Neural cell (in vitro differentiated cells): ENCODE data around the gene SPOCK3. TPM values are rescaled to one million over a fixed set of nuclear protein-coding genes. Genes with fewer than 3 reads are reported as not detected.

Experiments used
- H2AFZ ChIP-seq: fragments of 200-600, 300-800 bp; sonication (generic), shearing (Covaris generic); 2 replicates; pipeline ENCODE4 v1.6.0; 2014; ENCODE audit warnings: low read depth, mild to moderate bottlenecking, antibody characterized with exemption, low read length, moderate library complexity
- H3F3A ChIP-seq: fragments of 200-600 bp; shearing (Covaris generic); 2 replicates; pipeline ENCODE4 v1.6.1; 2016; ENCODE audit warnings: mild to moderate bottlenecking, moderate library complexity, mixed read lengths, antibody characterized with exemption, low read length; ENCODE audit not compliant: insufficient read depth, poor library complexity, severe bottlenecking
- H3K27ac ChIP-seq: fragments of 200-600, 300-800 bp; sonication (generic), shearing (Covaris generic); 2 replicates; pipeline ENCODE4 v1.5.1; 2014; ENCODE audit warnings: mild to moderate bottlenecking, low read length, moderate library complexity
- H3K27me3 ChIP-seq: fragments of 300-800, 200-600 bp; sonication (generic), shearing (Covaris generic); 2 replicates; pipeline ENCODE4 v1.6.0; 2014; ENCODE audit warnings: mild to moderate bottlenecking, low read depth, low read length, moderate library complexity; ENCODE audit not compliant: insufficient read depth
- H3K36me3 ChIP-seq: fragments of 300-800, 200-600 bp; sonication (generic), shearing (Covaris generic); 2 replicates; pipeline ENCODE4 v1.5.1; 2014; ENCODE audit warnings: mild to moderate bottlenecking, antibody characterized with exemption, low read length, moderate library complexity; ENCODE audit not compliant: insufficient read depth
- H3K4me2 ChIP-seq: fragments of 300-800, 200-600 bp; sonication (generic), shearing (Covaris generic); 2 replicates; pipeline ENCODE4 v1.6.0; 2014; ENCODE audit warnings: mild to moderate bottlenecking, low read length
- H3K4me3 ChIP-seq: fragments of 300-800, 200-600 bp; sonication (generic), shearing (Covaris generic); 2 replicates; pipeline ENCODE4 v1.5.1; 2014; ENCODE audit warnings: mild to moderate bottlenecking, low read length, moderate library complexity
- H3K79me2 ChIP-seq: fragments of 200-600 bp; shearing (Covaris generic); replicated peaks from 2 replicates; pipeline ENCODE4 v1.6.0; 2014; ENCODE audit warnings: mild to moderate bottlenecking, low read length, moderate library complexity; ENCODE audit not compliant: insufficient read depth
- H3K9ac ChIP-seq: fragments of 300-800, 200-600 bp; sonication (generic), shearing (Covaris generic); 2 replicates; pipeline ENCODE4 v1.6.1; 2016; ENCODE audit warnings: mild to moderate bottlenecking, low read length, mixed read lengths
- H3K9me2 ChIP-seq: fragments of 200-600 bp; shearing (Covaris generic); 2 replicates; pipeline ENCODE4 v1.6.1; 2016; ENCODE audit warnings: mild to moderate bottlenecking, low read length, mixed read lengths; ENCODE audit not compliant: insufficient read depth
- H3K9me3 ChIP-seq: fragments of 200-600, 300-800 bp; sonication (generic), shearing (Covaris generic); 2 replicates; pipeline ENCODE4 v1.6.1; 2016; ENCODE audit warnings: mild to moderate bottlenecking, mixed run types, low read length, moderate library complexity, mixed read lengths
- H4K20me1 ChIP-seq: fragments of 200-600 bp; shearing (Covaris generic); 2 replicates; pipeline ENCODE4 v1.6.1; 2016; ENCODE audit warnings: mild to moderate bottlenecking, mixed run types; ENCODE audit not compliant: insufficient read depth
- EP300 ChIP-seq: fragments of 450-650 bp; conservative IDR thresholded peaks from 2 replicates; pipeline ENCODE4 v1.6.1; 2014; ENCODE audit warnings: antibody characterized with exemption, mild to moderate bottlenecking, moderate library complexity; ENCODE audit not compliant: poor library complexity, severe bottlenecking
- EZH2 ChIP-seq: fragments of 200-600, 300-800 bp; shearing (Covaris generic), sonication (generic); IDR thresholded peaks from 2 replicates; pipeline ENCODE4 v1.6.1; 2014; ENCODE audit warnings: antibody characterized with exemption, low read length, borderline replicate concordance, mild to moderate bottlenecking; ENCODE audit not compliant: insufficient read depth, poor library complexity, severe bottlenecking
- MXI1 ChIP-seq: fragments of 450-650 bp; conservative IDR thresholded peaks from 2 replicates; pipeline ENCODE4 v1.6.1; 2014; ENCODE audit warnings: antibody characterized with exemption, mild to moderate bottlenecking; ENCODE audit not compliant: poor library complexity, severe bottlenecking
- POLR2AphosphoS5 ChIP-seq: IDR thresholded peaks from 2 replicates; pipeline ENCODE4 v1.6.1; 2012
- RAD21 ChIP-seq: fragments of 450-650 bp; conservative IDR thresholded peaks from 2 replicates; pipeline ENCODE4 v1.6.1; 2014; ENCODE audit warnings: antibody characterized with exemption, mild to moderate bottlenecking, moderate library complexity
- REST ChIP-seq: IDR thresholded peaks from 2 replicates; pipeline ENCODE4 v1.6.1; 2012; ENCODE audit warnings: borderline replicate concordance
- SMC3 ChIP-seq: fragments of 450-650 bp; conservative IDR thresholded peaks from 2 replicates; pipeline ENCODE4 v1.6.1; 2014; ENCODE audit warnings: antibody characterized with exemption, mild to moderate bottlenecking, moderate library complexity; ENCODE audit not compliant: poor library complexity
- TAF1 ChIP-seq: IDR thresholded peaks from 2 replicates; pipeline ENCODE4 v1.6.1; 2012; ENCODE audit warnings: low read depth
- polyA plus RNA-seq: library from polyadenylated mRNA; depleted of rRNA; stranded (reverse); fragments of >200 nt; gene quantifications from 2 replicates; pipeline ENCODE4 v1.2.3, GENCODE V29; 2014

Gene SPOCK3
- polyA plus RNA-seq, 1 donor from 2014 or later = 7.9 TPM

DNA sequence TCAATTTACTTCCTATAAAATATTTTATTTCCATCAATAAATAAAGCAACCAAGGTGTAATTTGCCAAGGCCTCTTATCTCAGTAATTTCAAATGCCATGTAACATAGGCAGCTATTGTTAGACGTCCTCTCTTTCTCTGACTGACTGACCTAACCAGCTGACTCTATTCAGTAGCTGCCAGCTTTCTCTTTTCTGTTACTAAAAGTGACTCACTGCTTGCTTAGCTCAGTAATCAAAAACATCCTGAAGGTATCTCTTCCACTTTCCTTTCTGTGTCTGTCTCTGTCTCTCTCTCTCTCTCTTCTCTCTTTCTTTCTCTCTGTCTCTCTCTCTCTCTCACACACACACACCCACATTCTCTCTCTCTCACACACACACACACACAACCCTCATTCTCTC lies 134.2 kb downstream of the SPOCK3 start:
- TF ChIP-seq EP300 (peak; percentile 81), EZH2 (no peak), POLR2AphosphoS5 (peak; percentile 49)
- Histone ChIP-seq H3K27ac (peak overlapping the region; percentile 67), H3K36me3 (no peaks in the 10 kb centered on the region), H3K9me2 (no peaks in the 10 kb centered on the region), H3K4me2 (peak overlapping the region; percentile 31), H3K27me3 (no peaks in the 10 kb centered on the region), H4K20me1 (no peaks in the 10 kb centered on the region), H2AFZ (peak overlapping the region; percentile 22), H3K79me2 (no peaks in the 10 kb centered on the region), H3K4me3 (no peak overlapping the region), H3K9me3 (no peaks in the 10 kb centered on the region), H3F3A (peaks cover 4% of the 10 kb centered on the region), H3K9ac (no peak overlapping the region)

DNA sequence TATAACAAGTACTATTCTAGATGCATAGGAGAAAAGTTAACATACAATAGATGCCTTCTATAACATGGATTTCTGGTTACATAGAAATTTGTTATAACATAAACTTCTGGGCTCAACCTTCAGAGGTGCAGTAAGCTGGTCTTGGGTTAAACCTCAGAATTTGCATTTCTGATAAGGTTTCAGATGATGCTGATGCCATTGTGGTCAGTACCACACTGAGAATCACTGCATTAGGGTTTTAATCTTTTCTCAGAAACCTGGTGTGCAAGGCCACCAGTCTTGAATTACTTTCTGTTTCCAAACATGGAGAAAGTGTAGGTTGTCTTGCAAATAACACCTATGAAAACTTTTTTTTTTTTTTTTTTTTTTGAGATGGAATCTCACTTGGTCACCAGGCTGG lies 146.2 kb downstream of the SPOCK3 start:
- Histone ChIP-seq H3K27ac (no peak overlapping the region), H3K9me3 (no peaks in the 10 kb centered on the region), H4K20me1 (no peaks in the 10 kb centered on the region), H3F3A (no peaks in the 10 kb centered on the region), H3K9me2 (no peaks in the 10 kb centered on the region), H3K4me3 (no peak overlapping the region), H3K36me3 (no peaks in the 10 kb centered on the region), H3K27me3 (no peaks in the 10 kb centered on the region), H3K9ac (no peak overlapping the region), H3K79me2 (no peaks in the 10 kb centered on the region), H3K4me2 (no peak overlapping the region), H2AFZ (no peak overlapping the region)
- TF ChIP-seq EZH2 (no peak), RAD21 (no peak), SMC3 (no peak), MXI1 (no peak), TAF1 (no peak), EP300 (no peak)

DNA sequence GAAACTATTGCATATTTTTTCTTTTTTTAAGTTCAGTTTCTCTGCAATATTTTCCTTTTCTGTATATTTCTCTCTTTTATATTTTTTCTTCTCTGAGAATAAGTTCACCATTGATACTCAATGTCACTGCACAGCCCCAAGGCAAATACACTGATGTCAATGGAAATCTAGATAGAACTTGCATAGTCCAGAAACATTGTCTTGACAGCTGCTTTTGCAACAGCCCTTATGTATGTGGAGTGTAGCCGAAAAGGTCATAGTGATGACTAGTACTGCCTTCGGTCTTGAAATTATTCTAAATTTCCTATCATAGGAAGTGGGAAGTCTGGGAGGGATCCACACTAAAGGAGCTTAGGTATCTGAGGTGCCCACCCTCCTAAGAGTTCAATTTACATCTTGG lies 150.0 kb downstream of the SPOCK3 start:
- H3K9ac ChIP-seq = no peak overlapping the region
- H3K27ac ChIP-seq = no peak overlapping the region
- no peak overlapping the region for H3K4me2 ChIP-seq
- no peaks in the 10 kb centered on the region for H3K9me3 ChIP-seq
- H3K4me3 ChIP-seq = no peak overlapping the region
- H2AFZ ChIP-seq = no peak overlapping the region
- no peaks in the 10 kb centered on the region for H3K36me3 ChIP-seq
- H3F3A ChIP-seq = no peaks in the 10 kb centered on the region
- H3K9me2 ChIP-seq = no peaks in the 10 kb centered on the region
- no peaks in the 10 kb centered on the region for H4K20me1 ChIP-seq
- H3K79me2 ChIP-seq = no peaks in the 10 kb centered on the region
- H3K27me3 ChIP-seq = no peaks in the 10 kb centered on the region
- no peak for TF ChIP-seq TAF1
- no peak for TF ChIP-seq POLR2AphosphoS5
- no peak for TF ChIP-seq REST
- no peak for TF ChIP-seq RAD21
